Neural progenitor cell (in vitro differentiated cells): Measurements from ENCODE around the gene ANTXR1.

ENCODE experiments used
- EZH2 ChIP-seq: fragments of 200-600 bp; sonication (generic); IDR thresholded peaks from 2 replicates; pipeline ENCODE4 v1.6.1; 2017; ENCODE audit warnings: antibody characterized with exemption, mild to moderate bottlenecking, moderate library complexity
- TF ChIP-seq, protein P1 (sequence below): fragments of 200-600 bp; sonication (generic); IDR thresholded peaks from 2 replicates; pipeline ENCODE4 v1.5.1; 2017; ENCODE audit warnings: antibody characterized with exemption, mild to moderate bottlenecking

- TF ChIP-seq, protein P1, sequence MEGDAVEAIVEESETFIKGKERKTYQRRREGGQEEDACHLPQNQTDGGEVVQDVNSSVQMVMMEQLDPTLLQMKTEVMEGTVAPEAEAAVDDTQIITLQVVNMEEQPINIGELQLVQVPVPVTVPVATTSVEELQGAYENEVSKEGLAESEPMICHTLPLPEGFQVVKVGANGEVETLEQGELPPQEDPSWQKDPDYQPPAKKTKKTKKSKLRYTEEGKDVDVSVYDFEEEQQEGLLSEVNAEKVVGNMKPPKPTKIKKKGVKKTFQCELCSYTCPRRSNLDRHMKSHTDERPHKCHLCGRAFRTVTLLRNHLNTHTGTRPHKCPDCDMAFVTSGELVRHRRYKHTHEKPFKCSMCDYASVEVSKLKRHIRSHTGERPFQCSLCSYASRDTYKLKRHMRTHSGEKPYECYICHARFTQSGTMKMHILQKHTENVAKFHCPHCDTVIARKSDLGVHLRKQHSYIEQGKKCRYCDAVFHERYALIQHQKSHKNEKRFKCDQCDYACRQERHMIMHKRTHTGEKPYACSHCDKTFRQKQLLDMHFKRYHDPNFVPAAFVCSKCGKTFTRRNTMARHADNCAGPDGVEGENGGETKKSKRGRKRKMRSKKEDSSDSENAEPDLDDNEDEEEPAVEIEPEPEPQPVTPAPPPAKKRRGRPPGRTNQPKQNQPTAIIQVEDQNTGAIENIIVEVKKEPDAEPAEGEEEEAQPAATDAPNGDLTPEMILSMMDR = no peak
- TF ChIP-seq EZH2 = no peak
Observed at GRCh38 chr2:69217333-69218080, 204.5 kb downstream of the ANTXR1 start.
